GM23338 (cell line): ENCODE data around the gene MPST. TPM values are rescaled to one million over a fixed set of nuclear protein-coding genes. Genes with fewer than 3 reads are reported as not detected.

Experiments
- ATAC-seq: fragments of 200-7000 bp; cut with Tn5 transposase; 3 replicates; pipeline ENCODE4 v1.9.1; 2020
- DNase-seq: peaks from one replicate; pipeline ENCODE4 v3.0.0-alpha.2; 2015; ENCODE audit warnings: low spot score
- H2AFZ ChIP-seq: fragments of 200-600 bp; sonication (generic); 2 replicates; pipeline ENCODE4 v1.8.0; 2016; ENCODE audit warnings: antibody characterized with exemption, mild to moderate bottlenecking, moderate library complexity
- H3F3A ChIP-seq: fragments of 200-600 bp; sonication (generic); replicated peaks from 2 replicates; pipeline ENCODE4 v1.8.0; 2017; ENCODE audit warnings: antibody characterized with exemption, mixed run types, low read depth
- H3K27ac ChIP-seq: fragments of 200-600 bp; sonication (generic); 2 replicates; pipeline ENCODE4 v1.6.1; 2016; ENCODE audit warnings: low read depth
- H3K27me3 ChIP-seq: fragments of 200-600 bp; sonication (generic); 2 replicates; pipeline ENCODE4 v1.8.0; 2016; ENCODE audit warnings: mild to moderate bottlenecking, mixed run types, moderate library complexity; ENCODE audit not compliant: insufficient read depth
- H3K36me3 ChIP-seq: fragments of 200-600 bp; sonication (generic); 2 replicates; pipeline ENCODE4 v1.8.0; 2016; ENCODE audit warnings: mild to moderate bottlenecking; ENCODE audit not compliant: insufficient read depth
- H3K4me1 ChIP-seq: fragments of 200-600 bp; sonication (generic); 2 replicates; pipeline ENCODE4 v1.8.0; 2016; ENCODE audit warnings: mild to moderate bottlenecking, moderate library complexity; ENCODE audit not compliant: insufficient read depth
- H3K4me2 ChIP-seq: fragments of 200-600 bp; sonication (generic); 2 replicates; pipeline ENCODE4 v1.7.1; 2017; ENCODE audit warnings: mixed run types
- H3K4me3 ChIP-seq: fragments of 200-600 bp; sonication (generic); 2 replicates; pipeline ENCODE4 v1.6.1; 2016; ENCODE audit warnings: mixed run types
- H3K79me2 ChIP-seq: fragments of 200-600 bp; sonication (generic); replicated peaks from 2 replicates; pipeline ENCODE4 v1.8.0; 2017; ENCODE audit warnings: mild to moderate bottlenecking; ENCODE audit not compliant: insufficient read depth
- H3K9me2 ChIP-seq: fragments of 200-600 bp; sonication (generic); 2 replicates; pipeline ENCODE4 v1.8.0; 2017; ENCODE audit not compliant: insufficient read depth
- H4K20me1 ChIP-seq: fragments of 200-600 bp; sonication (generic); replicated peaks from 2 replicates; pipeline ENCODE4 v1.8.0; 2017; ENCODE audit warnings: mild to moderate bottlenecking; ENCODE audit not compliant: insufficient read depth
- H3K27ac Mint-ChIP-seq: 2 replicates; pipeline ENCODE4 v1.8.0; 2020; ENCODE audit warnings: inconsistent platforms, mild to moderate bottlenecking, moderate library complexity, mixed read lengths
- H3K27me3 Mint-ChIP-seq: 3 replicates; pipeline ENCODE4 v1.8.0; 2022; ENCODE audit warnings: low read depth, mild to moderate bottlenecking, moderate library complexity, mixed read lengths, inconsistent platforms; ENCODE audit not compliant: insufficient read depth, poor library complexity
- H3K36me3 Mint-ChIP-seq: 3 replicates; pipeline ENCODE4 v1.8.0; 2021; ENCODE audit warnings: low read depth, mild to moderate bottlenecking, inconsistent platforms, moderate library complexity, mixed read lengths
- H3K4me1 Mint-ChIP-seq: 3 replicates; pipeline ENCODE4 v1.8.0; 2020; ENCODE audit warnings: mild to moderate bottlenecking, inconsistent platforms, mixed read lengths
- H3K4me3 Mint-ChIP-seq: 3 replicates; pipeline ENCODE4 v1.8.0; 2021; ENCODE audit warnings: moderate library complexity, mild to moderate bottlenecking, inconsistent platforms, mixed read lengths
- H3K9me3 Mint-ChIP-seq: 3 replicates; pipeline ENCODE4 v1.8.0; 2020; ENCODE audit warnings: moderate library complexity, mild to moderate bottlenecking, inconsistent platforms, mixed read lengths
- CREB1 ChIP-seq: fragments of 250-450 bp; sonication (Bioruptor Pico); IDR thresholded peaks from 2 replicates; pipeline ENCODE4 v1.5.0; 2020; ENCODE audit warnings: low read depth, mild to moderate bottlenecking, moderate library complexity
- EZH2 ChIP-seq: fragments of 200-600 bp; sonication (generic); IDR thresholded peaks from one replicate; pipeline ENCODE4 v1.8.0; 2017; ENCODE audit warnings: antibody characterized with exemption, mild to moderate bottlenecking, low read depth; ENCODE audit not compliant: unreplicated experiment
- JUNB ChIP-seq: IDR thresholded peaks from one replicate; pipeline ENCODE4 v1.6.1; 2016; ENCODE audit warnings: antibody characterized with exemption; ENCODE audit not compliant: unreplicated experiment
- NANOG ChIP-seq: IDR thresholded peaks from 2 replicates; pipeline ENCODE4 v1.6.1; 2016; ENCODE audit warnings: antibody characterized with exemption, borderline replicate concordance
- POLR2AphosphoS5 ChIP-seq: IDR thresholded peaks from 2 replicates; pipeline ENCODE4 v1.6.1; 2016; ENCODE audit warnings: antibody characterized with exemption, low read depth
- ZNF331 ChIP-seq: fragments of 250-450 bp; sonication (Bioruptor Pico); IDR thresholded peaks from 2 replicates; pipeline ENCODE4 v1.5.0; 2020; ENCODE audit warnings: low read depth, mild to moderate bottlenecking, moderate library complexity
- polyA plus RNA-seq: library from polyadenylated mRNA; unstranded; fragments of >200 nt; fragmentation: Nextera tagmentation; extraction: Ambion mirVana; gene quantifications from 2 replicates; pipeline ENCODE4 v1.2.1, GENCODE V29; 2016
- total RNA-seq: library from RNA; depleted of rRNA; stranded (reverse); fragments of >200 nt; shearing (Covaris generic); gene quantifications from 2 replicates; pipeline ENCODE4 v1.2.3, GENCODE V29; 2014
- TF ChIP-seq, protein P1 (sequence below): fragments of 250-450 bp; sonication (Bioruptor Pico); IDR thresholded peaks from 2 replicates; pipeline ENCODE4 v1.5.0; 2020; ENCODE audit warnings: mild to moderate bottlenecking, moderate library complexity
- TF ChIP-seq, protein P2 (sequence below), 2 experiments: fragments of 200-600 bp in 1 of 2; sonication (generic) in 1 of 2; conservative IDR thresholded peaks; 2 replicates each; pipeline versions ENCODE4 v1.5.1 to v1.6.1; 2016 to 2017; ENCODE audit warnings: antibody characterized with exemption in 2 of 2, low read depth in 2 of 2, mild to moderate bottlenecking in 2 of 2, moderate library complexity in 1 of 2

The MPST gene
- total and polyA plus RNA-seq, 2 experiments from 2014 or later: 86.2 to 158 TPM

DNA sequence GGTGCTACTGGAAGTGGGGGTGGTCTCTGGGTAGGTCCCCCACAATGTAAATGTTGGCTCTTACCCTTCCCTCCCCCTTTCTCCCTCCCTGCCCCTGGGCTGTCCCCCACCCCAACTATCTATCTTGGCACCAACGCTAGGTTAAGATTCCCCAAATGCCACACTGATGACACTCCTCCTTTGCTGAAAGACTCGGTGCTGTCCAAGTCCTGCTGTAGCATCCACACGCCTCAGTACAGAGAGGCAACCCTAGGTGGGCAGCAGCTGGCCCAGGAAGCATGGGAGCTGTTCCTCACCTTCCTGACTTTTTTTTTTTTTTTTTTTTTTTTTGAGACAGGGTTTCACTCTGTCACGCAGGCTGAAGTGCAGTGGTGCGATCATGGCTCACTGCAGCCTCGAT lies 28.6 kb downstream of the MPST start:
- Histone ChIP-seq H3K4me1 (peaks cover 3% of the 10 kb centered on the region; the same call in 1 of the 2 replicates), H3K79me2 (no peaks in the 10 kb centered on the region), H4K20me1 (0 out of 2 replicates have a peak, but pooled peaks cover under 1% of the 10 kb centered on the region), H3K4me2 (no peak overlapping the region), H3K27me3 (peaks cover 4% of the 10 kb centered on the region; the same call in 1 of the 2 replicates), H3K27ac (no peak overlapping the region), H3K4me3 (no peak overlapping the region), H3F3A (no peaks in the 10 kb centered on the region), H2AFZ (no peak overlapping the region), H3K9me2 (no peaks in the 10 kb centered on the region), H3K36me3 (no peaks in the 10 kb centered on the region)
- Mint-ChIP-seq H3K27ac (no peak overlapping the region), H3K4me1 (peaks cover 13% of the 10 kb centered on the region), H3K4me3 (no peak overlapping the region), H3K27me3 (peaks cover 9% of the 10 kb centered on the region), H3K36me3 (no peaks in the 10 kb centered on the region), H3K9me3 (no peaks in the 10 kb centered on the region)
- TF ChIP-seq POLR2AphosphoS5 (no peak), JUNB (no peak), EZH2 (no peak), CREB1 (CRISPR knock-in tag) (no peak), NANOG (no peak), ZNF331 (no peak)
- TF ChIP-seq, protein P1, sequence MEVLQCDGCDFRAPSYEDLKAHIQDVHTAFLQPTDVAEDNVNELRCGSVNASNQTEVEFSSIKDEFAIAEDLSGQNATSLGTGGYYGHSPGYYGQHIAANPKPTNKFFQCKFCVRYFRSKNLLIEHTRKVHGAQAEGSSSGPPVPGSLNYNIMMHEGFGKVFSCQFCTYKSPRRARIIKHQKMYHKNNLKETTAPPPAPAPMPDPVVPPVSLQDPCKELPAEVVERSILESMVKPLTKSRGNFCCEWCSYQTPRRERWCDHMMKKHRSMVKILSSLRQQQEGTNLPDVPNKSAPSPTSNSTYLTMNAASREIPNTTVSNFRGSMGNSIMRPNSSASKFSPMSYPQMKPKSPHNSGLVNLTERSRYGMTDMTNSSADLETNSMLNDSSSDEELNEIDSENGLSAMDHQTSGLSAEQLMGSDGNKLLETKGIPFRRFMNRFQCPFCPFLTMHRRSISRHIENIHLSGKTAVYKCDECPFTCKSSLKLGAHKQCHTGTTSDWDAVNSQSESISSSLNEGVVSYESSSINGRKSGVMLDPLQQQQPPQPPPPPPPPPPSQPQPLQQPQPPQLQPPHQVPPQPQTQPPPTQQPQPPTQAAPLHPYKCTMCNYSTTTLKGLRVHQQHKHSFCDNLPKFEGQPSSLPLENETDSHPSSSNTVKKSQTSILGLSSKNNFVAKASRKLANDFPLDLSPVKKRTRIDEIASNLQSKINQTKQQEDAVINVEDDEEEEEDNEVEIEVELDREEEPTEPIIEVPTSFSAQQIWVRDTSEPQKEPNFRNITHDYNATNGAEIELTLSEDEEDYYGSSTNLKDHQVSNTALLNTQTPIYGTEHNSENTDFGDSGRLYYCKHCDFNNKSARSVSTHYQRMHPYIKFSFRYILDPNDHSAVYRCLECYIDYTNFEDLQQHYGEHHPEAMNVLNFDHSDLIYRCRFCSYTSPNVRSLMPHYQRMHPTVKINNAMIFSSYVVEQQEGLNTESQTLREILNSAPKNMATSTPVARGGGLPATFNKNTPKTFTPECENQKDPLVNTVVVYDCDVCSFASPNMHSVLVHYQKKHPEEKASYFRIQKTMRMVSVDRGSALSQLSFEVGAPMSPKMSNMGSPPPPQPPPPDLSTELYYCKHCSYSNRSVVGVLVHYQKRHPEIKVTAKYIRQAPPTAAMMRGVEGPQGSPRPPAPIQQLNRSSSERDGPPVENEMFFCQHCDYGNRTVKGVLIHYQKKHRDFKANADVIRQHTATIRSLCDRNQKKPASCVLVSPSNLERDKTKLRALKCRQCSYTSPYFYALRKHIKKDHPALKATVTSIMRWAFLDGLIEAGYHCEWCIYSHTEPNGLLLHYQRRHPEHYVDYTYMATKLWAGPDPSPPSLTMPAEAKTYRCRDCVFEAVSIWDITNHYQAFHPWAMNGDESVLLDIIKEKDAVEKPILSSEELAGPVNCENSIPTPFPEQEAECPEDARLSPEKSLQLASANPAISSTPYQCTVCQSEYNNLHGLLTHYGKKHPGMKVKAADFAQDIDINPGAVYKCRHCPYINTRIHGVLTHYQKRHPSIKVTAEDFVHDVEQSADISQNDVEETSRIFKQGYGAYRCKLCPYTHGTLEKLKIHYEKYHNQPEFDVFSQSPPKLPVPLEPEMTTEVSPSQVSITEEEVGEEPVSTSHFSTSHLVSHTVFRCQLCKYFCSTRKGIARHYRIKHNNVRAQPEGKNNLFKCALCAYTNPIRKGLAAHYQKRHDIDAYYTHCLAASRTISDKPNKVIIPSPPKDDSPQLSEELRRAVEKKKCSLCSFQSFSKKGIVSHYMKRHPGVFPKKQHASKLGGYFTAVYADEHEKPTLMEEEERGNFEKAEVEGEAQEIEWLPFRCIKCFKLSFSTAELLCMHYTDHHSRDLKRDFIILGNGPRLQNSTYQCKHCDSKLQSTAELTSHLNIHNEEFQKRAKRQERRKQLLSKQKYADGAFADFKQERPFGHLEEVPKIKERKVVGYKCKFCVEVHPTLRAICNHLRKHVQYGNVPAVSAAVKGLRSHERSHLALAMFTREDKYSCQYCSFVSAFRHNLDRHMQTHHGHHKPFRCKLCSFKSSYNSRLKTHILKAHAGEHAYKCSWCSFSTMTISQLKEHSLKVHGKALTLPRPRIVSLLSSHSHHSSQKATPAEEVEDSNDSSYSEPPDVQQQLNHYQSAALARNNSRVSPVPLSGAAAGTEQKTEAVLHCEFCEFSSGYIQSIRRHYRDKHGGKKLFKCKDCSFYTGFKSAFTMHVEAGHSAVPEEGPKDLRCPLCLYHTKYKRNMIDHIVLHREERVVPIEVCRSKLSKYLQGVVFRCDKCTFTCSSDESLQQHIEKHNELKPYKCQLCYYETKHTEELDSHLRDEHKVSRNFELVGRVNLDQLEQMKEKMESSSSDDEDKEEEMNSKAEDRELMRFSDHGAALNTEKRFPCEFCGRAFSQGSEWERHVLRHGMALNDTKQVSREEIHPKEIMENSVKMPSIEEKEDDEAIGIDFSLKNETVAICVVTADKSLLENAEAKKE (CRISPR knock-in tag): no peak
- TF ChIP-seq, protein P2, sequence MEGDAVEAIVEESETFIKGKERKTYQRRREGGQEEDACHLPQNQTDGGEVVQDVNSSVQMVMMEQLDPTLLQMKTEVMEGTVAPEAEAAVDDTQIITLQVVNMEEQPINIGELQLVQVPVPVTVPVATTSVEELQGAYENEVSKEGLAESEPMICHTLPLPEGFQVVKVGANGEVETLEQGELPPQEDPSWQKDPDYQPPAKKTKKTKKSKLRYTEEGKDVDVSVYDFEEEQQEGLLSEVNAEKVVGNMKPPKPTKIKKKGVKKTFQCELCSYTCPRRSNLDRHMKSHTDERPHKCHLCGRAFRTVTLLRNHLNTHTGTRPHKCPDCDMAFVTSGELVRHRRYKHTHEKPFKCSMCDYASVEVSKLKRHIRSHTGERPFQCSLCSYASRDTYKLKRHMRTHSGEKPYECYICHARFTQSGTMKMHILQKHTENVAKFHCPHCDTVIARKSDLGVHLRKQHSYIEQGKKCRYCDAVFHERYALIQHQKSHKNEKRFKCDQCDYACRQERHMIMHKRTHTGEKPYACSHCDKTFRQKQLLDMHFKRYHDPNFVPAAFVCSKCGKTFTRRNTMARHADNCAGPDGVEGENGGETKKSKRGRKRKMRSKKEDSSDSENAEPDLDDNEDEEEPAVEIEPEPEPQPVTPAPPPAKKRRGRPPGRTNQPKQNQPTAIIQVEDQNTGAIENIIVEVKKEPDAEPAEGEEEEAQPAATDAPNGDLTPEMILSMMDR (conservative IDR thresholded peaks at IDR 0.05; ENCODE audit: low read depth in 2 of 2): no peak
- DNase-seq: peak; percentile 40
- ATAC-seq: no peak
